KOPT-K1 (cell line): Measurements from ENCODE around the gene ZFPM1.

ENCODE experiments used
- H3K27ac ChIP-seq: fragments of 200-600 bp; sonication (generic); 2 replicates; pipeline ENCODE4 v1.5.1; 2016; ENCODE audit warnings: antibody characterized with exemption, mild to moderate bottlenecking, low read depth, low read length; ENCODE audit not compliant: poor library complexity, severe bottlenecking
- H3K36me3 ChIP-seq: fragments of 200-600 bp; sonication (generic); 2 replicates; pipeline ENCODE4 v1.5.1; 2017; ENCODE audit warnings: antibody characterized with exemption, mild to moderate bottlenecking, low read length, moderate library complexity; ENCODE audit not compliant: insufficient read depth
- H3K9me3 ChIP-seq: fragments of 200-600 bp; sonication (generic); 2 replicates; pipeline ENCODE4 v1.5.1; 2017; ENCODE audit warnings: antibody characterized with exemption, low read length, mild to moderate bottlenecking; ENCODE audit not compliant: insufficient read depth, poor library complexity, severe bottlenecking

ZFPM1 gene

DNA sequence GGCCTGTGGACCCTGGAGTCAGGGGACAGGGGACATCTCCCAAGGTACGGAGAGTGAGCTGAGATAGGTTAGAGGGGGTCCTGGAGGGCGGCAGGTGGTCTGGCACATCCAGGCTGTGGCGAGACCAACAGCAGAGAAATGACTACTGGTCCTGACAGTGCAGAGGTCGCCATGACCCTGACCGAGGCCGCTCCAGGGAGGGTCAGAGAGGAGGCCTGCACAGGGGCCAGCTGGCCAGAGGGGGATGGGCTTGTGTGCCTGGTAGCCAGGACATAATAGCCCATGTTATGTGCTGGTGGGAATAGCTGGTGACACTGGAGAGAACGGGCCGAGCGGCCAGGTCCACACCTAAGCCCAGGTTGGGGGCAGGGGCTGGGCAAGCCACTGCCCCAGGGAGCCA lies 76.5 kb downstream of the ZFPM1 start:
- H3K9me3 ChIP-seq = no peaks in the 10 kb centered on the region
- no peaks in the 10 kb centered on the region for H3K36me3 ChIP-seq
- no peak overlapping the region for H3K27ac ChIP-seq

DNA sequence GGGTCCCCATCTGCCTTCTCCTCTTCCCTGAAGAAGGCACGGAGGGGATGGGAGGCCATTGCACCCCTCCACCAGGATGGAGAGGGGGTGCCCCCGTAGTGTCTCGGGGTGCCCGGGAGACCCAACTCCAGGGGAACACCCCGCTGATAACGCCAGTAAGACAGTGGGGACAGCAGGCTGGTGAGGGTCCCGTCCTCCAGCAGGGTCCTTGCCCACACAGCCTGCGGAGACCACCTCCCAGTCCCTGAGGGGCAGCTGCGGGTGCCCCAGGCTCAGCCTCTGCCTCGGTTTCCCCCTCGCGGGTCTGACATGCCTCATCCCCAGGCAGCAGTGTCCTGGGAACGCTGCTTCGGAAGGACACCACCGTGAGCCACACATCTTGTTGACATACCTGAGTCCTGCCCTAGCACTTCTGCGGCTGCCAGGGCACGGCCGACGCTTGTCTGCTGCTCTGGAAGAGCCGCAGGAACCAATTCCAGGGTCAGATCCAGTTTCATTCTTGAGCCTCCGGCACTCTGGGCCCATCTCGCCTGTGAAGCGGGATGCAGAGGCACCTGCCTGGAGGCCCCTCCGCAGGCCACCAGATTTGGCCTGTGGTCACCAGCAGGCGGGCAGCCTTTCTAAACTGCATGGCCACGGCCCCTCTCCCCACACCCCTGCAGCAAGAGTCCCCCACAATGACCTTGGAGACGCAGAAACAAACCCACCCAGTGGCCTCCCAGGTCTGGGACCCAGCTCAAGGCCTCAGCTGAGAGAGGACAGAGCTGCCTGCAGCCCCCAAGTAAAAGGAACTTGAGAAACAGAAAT lies 77.2 kb downstream of the ZFPM1 start:
- no peaks in the 10 kb centered on the region for H3K36me3 ChIP-seq
- no peaks in the 10 kb centered on the region for H3K9me3 ChIP-seq
- H3K27ac ChIP-seq = no peak overlapping the region

GRCh38 chr16:88530858-88531203 lies 77.8 kb downstream of the ZFPM1 start:
- Histone ChIP-seq H3K9me3 (no peaks in the 10 kb centered on the region), H3K27ac (no peak overlapping the region), H3K36me3 (no peaks in the 10 kb centered on the region)

- Histone ChIP-seq H3K36me3 (no peaks in the 10 kb centered on the region), H3K9me3 (no peaks in the 10 kb centered on the region), H3K27ac (no peak overlapping the region)
These were observed 78.3 kb downstream of the ZFPM1 start for GRCh38 chr16:88531346-88531745.

- H3K36me3 ChIP-seq = no peaks in the 10 kb centered on the region
- H3K27ac ChIP-seq = no peak overlapping the region
- H3K9me3 ChIP-seq = no peaks in the 10 kb centered on the region
These were observed 78.9 kb downstream of the ZFPM1 start for GRCh38 chr16:88531931-88532433.

DNA sequence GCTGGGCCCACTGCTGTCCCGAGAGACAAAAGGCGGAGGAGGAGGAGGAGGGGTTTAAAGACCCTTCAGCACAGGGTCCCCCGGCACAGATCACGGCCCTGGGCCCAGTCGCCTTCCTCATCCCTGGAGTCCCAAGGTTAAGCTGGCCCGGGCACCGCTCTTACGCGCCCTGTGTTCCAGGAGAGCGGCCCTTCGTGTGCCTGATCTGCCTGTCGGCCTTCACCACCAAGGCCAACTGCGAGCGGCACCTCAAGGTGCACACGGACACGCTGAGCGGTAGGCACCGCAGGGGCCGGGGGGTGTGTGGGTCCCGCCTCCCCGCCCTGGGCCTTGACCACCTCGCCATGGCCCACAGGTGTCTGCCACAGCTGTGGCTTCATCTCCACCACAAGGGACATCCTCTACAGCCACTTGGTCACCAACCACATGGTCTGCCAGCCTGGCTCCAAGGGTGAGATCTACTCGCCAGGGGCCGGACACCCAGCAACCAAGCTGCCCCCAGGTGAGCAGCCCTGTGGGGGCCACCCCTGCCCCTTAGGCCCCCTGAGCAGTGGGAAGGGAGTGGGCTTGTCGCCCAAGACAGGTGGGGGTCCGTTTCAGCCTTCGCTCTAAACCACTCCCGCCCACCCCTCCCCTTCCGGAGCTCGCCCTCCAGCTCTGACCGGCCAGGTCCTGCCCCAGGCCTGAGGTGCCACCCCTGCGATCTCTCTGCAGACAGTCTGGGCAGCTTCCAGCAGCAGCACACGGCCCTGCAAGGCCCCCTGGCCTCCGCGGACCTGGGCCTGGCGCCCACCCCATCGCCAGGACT lies 79.6 kb downstream of the ZFPM1 start:
- Histone ChIP-seq H3K9me3 (no peaks in the 10 kb centered on the region), H3K27ac (no peak overlapping the region)

GRCh38 chr16:88533381-88533917 lies 80.4 kb downstream of the ZFPM1 start:
- no peak overlapping the region for H3K27ac ChIP-seq
- no peaks in the 10 kb centered on the region for H3K9me3 ChIP-seq
- H3K36me3 ChIP-seq = no peaks in the 10 kb centered on the region

More for the DNA sequence above, 79.6 kb downstream of the ZFPM1 start:
- no peaks in the 10 kb centered on the region for H3K36me3 ChIP-seq

DNA sequence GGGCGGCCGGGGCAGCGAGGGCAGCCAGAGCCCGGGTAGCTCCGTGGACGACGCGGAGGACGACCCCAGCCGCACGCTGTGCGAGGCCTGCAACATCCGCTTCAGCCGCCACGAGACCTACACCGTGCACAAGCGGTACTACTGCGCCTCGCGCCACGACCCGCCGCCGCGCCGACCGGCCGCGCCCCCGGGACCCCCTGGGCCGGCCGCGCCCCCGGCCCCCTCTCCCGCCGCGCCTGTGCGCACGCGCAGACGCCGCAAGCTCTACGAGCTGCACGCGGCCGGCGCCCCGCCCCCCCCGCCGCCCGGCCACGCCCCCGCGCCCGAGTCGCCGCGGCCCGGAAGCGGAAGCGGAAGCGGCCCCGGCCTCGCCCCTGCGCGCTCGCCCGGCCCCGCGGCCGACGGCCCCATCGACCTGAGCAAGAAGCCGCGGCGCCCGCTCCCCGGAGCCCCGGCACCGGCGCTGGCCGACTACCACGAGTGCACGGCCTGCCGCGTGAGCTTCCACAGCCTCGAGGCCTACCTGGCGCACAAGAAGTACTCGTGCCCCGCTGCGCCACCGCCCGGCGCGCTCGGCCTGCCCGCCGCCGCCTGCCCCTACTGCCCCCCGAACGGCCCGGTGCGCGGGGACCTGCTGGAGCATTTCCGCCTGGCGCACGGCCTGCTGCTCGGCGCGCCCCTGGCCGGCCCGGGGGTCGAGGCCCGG lies 81.0 kb downstream of the ZFPM1 start:
- Histone ChIP-seq H3K9me3 (no peaks in the 10 kb centered on the region), H3K27ac (peak overlapping the region; percentile 63), H3K36me3 (no peaks in the 10 kb centered on the region)

DNA sequence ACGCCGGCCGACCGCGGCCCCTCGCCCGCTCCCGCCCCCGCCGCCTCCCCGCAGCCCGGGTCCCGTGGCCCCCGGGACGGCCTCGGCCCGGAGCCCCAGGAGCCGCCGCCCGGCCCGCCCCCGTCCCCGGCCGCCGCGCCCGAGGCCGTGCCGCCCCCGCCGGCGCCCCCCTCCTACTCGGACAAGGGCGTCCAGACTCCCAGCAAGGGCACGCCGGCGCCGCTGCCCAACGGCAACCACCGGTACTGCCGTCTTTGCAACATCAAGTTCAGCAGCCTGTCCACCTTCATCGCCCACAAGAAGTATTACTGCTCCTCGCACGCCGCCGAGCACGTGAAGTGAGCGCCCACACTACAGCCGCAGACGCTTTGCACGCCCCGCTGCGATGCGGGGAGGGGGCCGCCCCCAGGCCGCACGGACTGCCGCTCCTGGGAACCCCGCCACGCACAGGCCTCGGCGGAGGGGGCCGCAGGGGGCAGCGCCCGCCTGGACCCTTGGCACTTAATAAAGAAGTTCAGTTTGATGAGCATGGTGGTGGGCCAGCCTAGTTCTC lies 81.6 kb downstream of the ZFPM1 start:
- no peaks in the 10 kb centered on the region for H3K9me3 ChIP-seq
- peak overlapping the region; percentile 63 for H3K27ac ChIP-seq
- H3K36me3 ChIP-seq = no peaks in the 10 kb centered on the region

DNA sequence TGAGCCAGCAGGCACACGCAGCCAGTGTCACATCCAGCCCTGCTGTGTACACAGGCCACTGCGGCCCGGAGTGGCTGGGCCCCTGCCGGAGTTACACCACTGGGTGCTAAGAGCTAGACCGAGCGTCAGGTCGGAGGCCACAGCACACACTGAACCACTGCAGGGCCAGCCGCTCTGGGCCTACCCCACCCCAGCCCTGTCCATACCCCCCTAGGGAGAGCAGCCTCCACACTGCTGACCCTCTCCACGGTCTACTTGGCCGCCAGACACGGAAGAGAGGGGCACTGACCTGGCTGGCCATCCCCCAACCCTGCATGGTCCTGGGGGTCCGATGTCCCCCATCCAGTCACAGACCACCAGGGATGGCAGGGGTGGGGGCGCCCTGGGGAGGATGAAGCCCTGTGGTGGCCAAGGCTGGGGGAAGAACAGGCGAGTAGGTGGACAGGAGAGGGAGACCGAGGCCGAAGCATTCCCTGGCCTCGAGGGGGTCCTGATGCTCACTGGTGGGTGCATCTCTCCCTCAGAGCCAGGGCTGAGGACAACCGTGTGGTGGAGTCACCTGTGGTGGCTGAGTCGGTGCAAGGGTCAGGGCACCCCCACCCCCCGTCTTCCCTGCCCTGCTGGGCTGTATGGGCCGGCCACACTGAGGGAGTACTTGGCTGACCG lies 82.2 kb downstream of the ZFPM1 start:
- Histone ChIP-seq H3K36me3 (no peaks in the 10 kb centered on the region), H3K27ac (peak overlapping the region; percentile 14), H3K9me3 (no peaks in the 10 kb centered on the region)

DNA sequence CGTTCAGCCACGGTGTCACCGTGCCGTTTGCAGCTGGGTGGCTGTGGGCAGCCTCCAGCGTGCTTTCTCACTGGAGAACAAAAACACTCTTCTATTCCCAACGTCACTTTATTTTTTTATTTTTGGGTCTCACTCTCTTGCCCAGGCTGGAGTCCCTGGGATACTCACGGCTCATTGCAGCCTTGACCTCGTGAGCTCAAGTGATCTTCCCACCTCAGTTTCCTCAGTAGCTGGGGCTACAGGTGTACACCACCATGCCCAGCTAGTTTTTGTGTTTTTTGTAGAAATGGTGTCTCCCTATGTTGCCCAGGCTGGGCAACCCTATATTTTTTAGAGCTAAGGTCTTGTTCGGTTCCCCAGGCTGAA lies 82.8 kb downstream of the ZFPM1 start:
- H3K27ac ChIP-seq = no peak overlapping the region
- H3K36me3 ChIP-seq = no peaks in the 10 kb centered on the region
- no peaks in the 10 kb centered on the region for H3K9me3 ChIP-seq

GRCh38 chr16:88536510-88536909 lies 83.4 kb downstream of the ZFPM1 start:
- Histone ChIP-seq H3K27ac (no peak overlapping the region), H3K9me3 (no peaks in the 10 kb centered on the region), H3K36me3 (no peaks in the 10 kb centered on the region)

DNA sequence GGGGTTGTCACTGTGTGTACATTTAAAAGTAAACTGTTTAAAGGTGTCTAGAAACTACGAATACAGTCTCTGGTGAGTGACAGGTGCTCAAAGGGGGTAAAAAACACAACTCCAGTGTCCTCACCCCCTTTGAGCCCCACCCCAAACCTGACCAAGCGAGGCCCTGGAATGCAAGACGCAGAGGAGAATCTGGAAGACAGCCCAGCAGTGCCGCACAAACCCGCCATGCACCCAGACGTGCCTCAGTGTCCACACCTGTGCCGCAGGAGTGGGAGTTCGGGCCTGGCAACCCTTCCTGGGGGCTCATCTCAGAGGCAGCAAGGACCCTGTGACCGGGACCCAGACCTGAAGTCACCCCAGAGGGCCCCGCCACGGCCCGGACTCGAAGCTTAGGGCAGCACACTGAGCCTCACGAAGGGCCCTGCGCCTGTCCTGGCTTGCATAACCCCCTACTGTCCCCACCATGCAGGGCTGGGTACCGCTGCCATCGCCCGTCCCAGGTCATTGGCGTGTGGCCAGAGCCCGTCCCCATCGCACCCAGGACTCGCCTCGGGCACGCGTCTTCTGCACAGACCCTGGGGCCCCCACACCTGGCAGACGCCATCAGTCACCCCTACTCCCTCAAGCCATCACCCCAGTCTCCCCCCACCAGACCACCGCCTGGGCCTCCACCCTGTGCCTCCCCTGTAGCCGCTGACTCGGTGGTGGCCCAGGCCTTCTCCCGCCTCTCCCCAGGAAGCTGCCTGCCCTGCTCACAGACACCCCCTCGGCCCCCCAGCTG lies 84.1 kb downstream of the ZFPM1 start:
- H3K9me3 ChIP-seq = peaks cover 4% of the 10 kb centered on the region
- no peak overlapping the region for H3K27ac ChIP-seq
- H3K36me3 ChIP-seq = no peaks in the 10 kb centered on the region

- no peaks in the 10 kb centered on the region for H3K36me3 ChIP-seq
- peaks cover 11% of the 10 kb centered on the region for H3K9me3 ChIP-seq
- no peak overlapping the region for H3K27ac ChIP-seq
These were observed 84.8 kb downstream of the ZFPM1 start for GRCh38 chr16:88537859-88538258.
